Measurements from ENCODE around the gene HSF4.

The HSF4 gene

DNA sequence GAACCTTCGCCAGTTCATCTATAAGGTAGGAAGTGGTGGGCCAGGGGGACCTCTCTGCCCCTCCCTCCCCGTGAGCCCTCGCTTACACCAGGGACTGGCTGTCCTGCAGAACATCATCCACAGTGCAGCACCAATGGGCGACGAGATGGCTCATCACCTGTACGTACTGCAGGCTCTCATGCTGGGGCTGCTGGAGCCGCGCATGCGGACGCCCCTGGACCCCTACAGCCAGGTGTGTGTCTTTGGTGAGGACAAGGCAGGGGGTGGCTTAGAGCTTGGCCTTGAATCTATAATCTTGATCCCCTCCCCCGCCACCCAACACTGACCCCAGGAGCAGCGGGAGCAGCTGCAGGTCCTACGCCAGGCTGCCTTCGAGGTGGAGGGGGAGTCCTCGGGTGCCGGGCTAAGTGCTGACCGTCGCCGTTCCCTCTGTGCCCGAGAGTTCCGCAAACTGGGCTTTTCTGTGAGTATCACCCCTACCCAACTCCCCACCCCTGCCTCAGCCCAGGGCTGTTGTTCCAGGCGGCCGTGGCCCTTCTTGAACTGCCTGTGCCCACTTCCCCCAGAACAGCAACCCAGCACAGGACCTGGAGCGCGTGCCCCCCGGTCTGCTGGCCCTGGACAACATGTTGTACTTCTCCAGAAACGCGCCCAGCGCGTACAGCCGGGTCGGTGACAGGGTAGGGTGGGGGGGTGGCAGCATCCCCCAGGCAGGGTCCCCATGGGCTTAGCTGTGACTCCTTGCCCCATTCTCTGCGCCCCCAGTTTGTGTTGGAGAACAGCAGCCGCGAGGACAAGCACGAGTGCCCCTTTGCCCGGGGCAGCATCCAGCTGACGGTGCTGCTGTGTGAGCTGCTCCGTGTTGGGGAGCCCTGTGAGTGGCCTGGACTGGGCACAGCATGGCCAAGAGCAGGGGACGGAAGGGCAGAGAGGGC is 37.1 kb downstream of the HSF4 start:
- no peak for DNase-seq (ENCODE audit: low read depth)

DNA sequence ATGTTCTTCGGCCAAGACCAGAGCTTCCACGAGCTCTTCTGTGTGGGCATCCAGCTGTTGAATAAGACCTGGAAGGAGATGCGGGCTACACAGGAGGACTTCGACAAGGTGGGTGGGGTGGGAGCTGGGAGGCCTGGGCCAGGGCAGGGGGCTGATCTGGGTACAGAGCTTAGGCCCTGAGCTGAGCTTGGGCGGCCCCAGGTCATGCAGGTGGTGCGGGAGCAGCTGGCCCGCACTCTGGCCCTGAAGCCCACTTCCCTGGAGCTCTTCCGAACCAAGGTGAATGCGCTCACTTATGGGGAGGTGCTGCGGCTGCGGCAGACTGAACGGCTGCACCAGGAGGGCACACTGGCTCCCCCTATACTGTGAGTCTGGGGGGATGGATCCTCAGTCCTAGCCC is 37.9 kb downstream of the HSF4 start:
- DNase-seq (ENCODE audit: low read depth): no peak

DNA sequence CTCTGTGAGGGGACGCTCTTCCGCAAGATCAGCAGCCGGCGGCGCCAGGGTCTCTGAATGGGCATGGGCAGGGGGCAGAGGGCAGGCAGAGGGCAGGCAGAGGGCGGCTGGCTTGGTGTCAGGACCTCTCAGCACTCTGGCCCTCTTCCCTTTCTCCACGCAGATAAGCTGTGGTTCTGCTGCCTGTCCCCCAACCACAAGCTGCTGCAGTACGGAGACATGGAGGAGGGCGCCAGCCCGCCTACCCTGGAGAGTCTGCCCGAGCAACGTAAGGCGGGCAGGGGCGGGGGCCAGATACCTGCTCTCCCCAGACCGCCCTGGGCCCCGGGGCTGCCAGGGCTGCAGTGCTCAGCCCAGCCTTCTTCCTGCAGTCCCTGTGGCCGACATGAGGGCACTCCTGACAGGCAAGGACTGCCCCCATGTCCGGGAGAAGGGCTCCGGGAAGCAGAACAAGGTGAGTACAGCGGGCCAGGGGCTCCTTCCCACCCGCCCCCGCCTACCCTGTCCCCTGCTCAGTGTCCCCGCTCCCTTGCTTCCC is 38.5 kb downstream of the HSF4 start:
- DNase-seq (ENCODE audit: low read depth): no peak

DNA sequence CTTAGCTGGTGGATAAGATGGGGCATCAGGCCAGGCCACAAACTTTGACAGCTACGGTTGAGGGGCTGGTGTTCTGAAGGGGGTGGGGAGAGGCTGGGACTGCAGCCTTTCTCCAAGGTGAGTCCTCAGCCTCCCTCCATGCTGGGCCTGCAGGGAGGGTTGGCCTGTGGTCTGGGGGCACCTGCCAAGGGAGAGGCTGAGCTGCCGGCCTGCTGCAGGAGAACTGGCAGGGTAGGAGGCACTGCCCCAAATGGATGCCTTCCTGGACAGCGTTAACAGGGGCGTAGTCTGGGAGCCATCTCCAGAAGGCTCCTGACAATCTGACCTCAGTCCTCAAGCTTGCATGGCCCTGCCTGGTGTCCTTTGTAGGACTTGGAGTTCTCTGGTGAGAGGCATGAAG is 39.5 kb downstream of the HSF4 start:
- DNase-seq (ENCODE audit: low read depth): no peak

DNA sequence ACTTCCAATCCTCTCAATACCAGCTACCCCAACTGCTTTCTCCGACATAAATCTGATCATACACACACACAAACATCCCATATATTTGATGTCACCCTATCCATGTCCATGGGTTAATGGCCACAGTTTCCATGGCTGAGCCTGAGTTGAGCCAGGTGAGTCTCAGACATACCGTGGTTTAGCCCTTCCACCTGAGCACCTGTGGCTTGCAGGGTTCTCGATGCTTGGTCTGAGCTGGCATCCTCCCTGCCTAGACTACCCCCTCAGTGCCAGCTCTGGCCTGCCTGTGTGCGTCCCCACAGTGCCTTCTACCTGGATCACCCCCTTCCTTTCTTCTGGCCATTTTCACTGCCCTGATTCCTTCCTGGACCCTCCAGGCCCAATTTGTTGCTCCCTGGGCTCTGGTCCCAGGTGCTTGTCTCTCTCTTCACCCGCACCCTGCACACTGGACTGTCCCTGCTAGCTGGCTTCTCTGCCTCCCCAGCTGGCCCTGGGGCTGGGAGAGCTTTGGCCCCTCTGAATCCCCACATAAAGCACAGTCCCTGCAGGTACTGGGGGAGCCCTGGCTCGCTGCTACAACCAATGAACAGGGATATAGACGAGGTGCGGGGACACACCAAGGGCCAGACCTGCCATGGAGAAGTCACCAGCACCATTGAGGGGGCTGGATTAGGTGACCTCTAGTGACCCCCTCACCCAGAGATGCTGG is 41.7 kb downstream of the HSF4 start:
- DNase-seq (ENCODE audit: low read depth): no peak

DNA sequence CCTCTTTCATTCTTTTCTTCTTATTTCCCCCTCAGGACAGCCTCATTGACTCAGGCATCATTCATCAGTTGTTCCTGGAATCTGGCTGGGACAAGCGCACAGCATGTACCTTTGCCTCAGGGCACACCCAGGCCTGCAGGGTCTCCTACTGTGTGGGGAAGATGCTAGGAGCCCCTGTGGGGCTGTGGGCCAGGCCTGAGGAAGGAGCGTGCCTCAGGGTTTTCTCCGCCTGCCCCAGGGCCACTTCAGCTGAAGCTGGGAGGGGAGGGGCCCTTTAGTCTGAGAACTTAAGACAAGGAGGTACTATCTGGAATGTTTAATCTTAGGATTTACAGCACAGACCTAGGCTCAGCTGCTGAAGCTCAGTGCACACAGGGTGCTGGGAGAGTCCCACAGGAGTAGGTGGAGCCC is 42.3 kb downstream of the HSF4 start:
- no peak for DNase-seq (ENCODE audit: low read depth)

DNA sequence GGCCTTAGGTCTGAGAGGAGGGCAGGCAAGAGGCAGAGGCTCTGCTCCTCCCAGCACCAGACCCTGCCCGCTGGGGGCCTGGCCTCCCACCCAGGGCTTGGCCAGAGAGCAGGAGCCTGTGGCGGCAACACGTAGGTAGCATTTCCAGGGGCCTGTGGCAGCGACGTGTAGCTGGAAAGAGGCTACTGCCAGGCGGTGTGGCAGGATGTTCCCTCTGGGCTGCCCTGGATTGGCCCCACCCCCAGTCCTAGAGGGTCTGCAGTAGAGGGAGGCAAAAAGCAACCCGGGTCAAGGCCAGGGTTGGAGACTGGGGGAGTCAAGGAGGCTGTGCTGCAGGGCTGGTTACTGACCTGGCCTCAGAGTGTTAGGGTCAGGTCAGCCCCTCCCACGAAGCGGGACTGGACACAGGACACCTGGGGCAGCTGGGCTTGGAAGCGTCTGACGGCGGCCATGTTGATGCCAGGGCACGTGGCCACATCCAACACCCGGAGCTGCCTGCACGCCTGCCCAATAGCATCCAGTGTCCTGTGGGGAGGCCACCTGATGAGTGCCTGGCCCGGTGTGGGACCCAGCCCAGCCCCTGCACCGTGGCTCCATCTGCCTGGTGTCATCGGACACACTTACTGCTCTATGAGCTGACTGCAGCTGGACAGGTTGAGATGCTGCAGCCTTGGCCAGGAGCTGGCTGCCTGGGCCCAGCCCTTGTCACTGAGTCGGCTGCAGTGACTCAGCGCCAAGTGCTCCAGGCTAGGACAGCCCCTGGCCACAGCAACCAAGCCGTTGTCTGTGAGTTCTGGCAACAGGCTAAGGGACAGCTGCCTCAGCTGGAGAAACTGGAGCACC is 42.9 kb downstream of the HSF4 start:
- no peak for DNase-seq (ENCODE audit: low read depth)

DNA sequence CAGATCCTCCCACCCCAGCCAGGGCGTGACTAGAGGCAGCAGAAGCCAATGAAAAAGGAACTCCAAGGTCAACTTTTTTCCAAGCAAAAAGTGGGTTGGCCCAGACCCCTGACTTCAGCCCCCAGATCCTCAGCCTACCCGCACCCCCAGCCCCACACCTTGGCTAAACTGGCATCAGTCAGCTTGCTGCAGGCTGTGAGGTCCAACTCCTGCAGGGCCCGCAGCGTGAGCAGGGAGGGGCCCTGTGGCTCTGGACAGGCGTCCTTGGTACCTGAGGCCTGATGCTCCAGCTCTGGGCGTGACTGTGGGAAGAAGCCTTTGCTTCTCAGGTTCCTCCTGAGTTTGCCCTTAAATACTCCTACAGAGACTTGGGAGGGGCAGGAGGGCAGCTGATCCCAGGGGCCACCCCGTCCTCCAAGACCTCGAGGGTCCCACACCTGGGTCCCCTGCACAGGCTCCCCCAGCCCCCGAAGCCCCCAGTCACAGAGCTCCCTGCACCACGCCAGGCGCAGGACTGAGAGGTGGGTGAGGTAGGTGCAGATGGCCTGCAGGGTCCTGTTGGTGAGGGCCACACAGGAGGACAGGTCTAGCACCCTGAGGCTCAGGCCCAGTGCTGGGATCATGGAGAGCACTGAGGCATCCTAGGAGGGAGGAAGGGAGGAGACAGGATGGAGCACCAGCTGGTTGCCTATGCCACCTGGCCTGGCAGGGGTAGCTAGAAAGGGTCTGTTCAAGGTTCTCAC is 43.8 kb downstream of the HSF4 start:
- DNase-seq (ENCODE audit: low read depth): no peak

DNA sequence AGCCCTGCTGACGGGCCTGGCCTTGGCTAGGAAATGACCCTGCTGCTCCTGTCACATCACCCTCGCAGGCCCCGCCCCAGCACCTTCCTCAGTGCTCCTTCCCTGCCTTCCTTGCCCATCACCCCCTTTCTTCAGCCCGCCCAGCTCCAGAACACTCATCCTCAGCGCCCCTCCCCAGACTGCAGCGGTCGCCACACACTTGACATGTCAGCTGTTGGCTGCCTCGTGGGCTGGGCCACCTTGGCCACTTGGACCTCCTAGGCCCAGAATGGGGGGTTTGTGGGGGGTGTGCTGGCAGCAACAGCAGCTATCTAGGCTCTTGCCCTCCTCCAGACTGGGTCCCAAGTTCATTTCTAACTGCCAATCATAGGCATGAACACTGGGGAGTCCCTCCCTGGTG is 45.0 kb downstream of the HSF4 start:
- DNase-seq (ENCODE audit: low read depth): no peak

DNA sequence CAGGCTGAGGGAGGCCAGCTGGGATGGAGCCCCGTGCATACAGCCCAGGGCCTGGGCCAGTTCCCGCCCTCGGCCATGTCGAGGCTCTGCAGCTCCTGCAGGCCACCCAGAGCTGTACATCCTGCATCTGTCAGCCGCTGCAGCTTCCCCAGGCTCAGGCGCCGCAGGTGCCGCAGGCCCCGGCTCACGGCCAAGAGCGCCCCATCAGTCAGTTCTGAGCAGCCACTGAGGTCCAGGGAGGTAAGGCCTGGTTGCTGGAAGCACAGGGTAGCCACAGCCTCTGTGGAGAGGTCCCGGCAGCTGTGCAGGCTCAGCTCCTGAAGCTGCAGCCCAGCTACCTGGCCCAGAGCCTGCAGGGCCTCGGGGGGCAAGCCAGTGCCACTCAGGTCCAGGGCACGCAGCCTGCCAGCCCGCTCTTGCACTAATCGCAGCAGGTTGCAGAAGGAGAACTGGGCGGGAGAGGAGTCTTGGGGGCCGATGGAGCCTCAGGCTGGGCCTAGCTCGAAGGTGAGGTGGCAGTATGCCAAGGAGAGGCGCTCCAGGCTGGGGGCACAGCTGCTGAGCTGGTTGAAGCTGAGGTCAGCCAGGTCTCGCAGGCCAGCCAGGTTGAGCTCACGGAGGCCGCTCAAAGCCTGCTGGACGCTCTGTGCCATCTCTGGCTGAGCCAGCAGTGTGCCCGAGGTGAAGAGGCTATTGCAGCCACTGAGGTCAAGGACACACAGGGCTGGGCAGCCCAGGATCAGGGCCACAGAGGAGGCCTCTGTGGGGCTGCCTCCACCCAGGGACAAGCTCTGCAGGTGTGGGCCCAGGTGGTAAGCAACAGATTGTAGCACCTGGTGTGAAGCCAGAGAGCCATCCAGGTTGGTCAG is 45.8 kb downstream of the HSF4 start:
- no peak for DNase-seq (ENCODE audit: low read depth)

DNA sequence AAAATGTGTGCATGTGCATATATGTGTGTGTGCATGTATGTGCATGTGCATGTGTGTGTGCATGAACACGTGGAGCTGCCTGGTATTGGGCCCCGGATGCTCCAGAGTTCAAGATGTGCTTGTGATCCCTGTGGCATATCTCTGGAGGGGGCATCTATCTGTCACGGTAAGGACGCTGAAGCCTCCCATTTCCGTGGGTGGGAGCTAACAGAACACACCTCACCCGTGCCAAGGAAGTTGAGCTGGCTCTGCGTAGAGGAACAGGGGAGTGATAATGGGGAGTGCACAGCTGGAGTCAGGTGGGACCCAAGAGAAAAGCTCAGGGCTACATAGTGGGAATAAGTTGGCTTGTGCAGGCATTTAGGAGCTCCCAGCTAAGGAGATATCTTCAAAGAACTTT is 47.1 kb downstream of the HSF4 start:
- no peak for DNase-seq (ENCODE audit: low read depth)

DNA sequence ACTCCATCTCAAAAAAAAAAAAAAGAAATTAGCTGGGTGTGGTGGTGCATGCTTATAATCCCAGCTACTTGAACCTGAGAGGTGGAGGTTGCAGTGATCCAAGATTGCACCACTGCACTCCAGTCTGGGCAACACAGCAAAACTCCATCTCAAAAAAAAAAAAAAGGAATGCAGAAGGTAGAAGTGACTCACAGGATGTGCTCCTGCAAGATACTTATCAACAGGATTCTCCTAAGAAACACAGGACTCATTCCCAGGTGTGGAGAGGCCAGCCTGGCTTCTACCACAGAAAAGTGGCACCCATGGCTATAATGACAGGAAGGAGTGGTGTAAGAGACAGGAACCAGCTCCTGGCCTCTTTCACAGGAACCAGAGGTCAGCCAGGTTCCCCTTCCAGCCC is 48.2 kb downstream of the HSF4 start:
- no peak for DNase-seq (ENCODE audit: low read depth)

DNA sequence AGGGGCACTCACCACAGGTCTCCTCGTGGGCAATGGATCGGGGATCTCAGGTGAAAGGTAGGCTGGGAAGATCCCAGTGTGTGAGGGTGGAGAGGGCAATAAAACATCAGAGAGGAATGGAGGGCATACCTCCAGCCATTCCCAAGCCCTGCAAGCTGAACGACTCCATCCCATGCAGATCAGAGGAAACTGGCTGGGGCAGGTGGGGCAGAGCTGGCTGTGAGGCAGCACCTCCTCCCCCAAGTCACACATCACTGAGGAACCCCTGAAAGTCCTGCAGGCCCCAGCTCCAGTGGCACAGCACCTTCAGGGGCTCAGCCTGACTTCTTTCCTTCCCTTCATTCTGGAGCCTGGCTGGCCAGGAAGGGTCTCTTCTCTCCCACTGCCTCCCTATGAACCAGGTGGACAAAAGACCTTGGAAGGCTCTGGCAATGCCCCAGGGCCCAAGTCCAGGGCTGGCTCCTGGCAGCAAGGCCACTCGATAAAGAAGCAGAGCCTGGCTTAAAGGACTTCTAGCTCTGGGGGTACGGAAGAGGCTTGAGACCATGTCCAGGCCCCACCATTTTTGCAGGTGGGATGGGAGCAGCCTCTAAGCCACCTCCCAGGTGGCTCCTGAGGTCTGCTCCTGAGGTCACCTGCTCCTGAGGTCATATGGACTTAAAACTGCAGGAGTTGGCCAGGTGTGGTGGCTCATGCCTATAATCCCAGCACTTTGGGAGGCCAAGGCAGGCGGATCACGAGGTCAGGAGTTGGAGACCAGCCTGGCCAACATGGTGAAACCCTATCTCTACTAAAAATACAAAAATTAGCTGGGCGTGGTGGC is 48.9 kb downstream of the HSF4 start:
- DNase-seq (ENCODE audit: low read depth): no peak

DNA sequence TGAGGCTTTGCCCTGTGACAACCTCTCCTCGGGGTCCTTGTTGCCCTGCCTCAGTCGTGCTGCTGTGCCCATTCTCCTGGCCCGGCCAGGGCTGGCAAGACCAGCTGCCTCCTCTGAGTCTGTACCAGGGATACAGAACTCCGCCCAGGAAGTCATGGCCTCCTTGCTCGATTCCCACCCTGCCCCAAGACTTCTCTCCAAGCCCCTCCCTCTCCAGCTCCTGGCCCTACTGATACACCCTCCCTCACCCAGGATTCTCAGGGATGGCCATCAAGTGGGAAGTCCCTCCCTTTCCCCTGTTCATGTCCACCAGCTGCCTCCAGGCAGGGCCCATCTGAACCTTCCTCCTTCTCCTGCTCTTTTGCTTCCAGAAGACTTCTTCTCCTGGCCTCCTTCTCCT is 51.2 kb downstream of the HSF4 start:
- DNase-seq (ENCODE audit: low read depth): no peak

DNA sequence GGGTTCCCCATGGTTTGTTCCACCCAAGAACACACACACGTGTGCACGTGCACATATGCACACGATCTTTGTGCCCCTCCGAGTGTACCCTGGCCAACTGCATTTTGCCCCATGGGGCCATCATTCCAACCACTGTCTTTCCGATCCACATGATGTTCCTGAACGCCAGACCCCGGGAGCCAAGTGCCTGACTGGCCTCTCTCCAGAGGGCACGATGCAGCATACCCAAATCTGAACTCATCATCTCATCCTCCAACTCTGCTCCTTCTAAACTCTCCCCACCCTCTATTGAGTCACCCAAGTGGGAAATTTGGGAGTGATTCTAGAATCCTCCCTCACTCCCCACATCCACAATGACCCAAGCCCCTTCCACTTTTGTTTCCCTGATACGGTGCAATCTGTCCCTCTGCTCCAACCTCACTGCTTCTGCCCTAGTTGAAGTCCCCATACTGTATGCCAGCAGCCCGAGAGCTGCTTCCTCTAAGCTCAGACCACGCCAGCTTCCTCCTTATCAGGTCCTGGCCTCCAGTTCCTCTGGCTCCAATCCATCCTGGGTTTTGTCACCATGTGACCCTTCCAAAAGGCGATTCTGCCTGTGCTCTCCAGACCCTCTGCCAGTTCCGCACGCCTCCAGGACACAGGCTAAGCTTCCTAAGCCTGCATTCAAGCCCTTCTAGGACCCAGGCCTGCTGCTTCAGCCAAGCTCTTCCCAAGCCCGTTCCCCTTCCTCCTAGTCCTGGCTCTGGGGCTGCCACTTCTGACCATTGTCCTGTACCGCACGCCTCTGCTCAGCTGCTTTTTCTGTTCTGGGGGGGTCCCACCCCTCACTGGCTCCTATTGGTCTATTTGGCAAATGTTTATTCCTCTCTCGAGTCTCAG is 52.3 kb downstream of the HSF4 start:
- DNase-seq (ENCODE audit: low read depth): no peak
